ENCODE measurements around the gene TOX3. TPM values are rescaled to one million over a fixed set of nuclear protein-coding genes. Genes with fewer than 3 reads are reported as not detected.

TOX3 gene
- total RNA-seq, 1 donor from 2014 or later, result 8.5 TPM

GRCh38 chr16:52389045-52389444, 157.9 kb downstream of the TOX3 start:
- H3K36me3 Mint-ChIP-seq (ENCODE audit: low read depth, unreplicated experiment), result no peaks in the 10 kb centered on the region
- H3K9me3 Mint-ChIP-seq (ENCODE audit: unreplicated experiment), result no peaks in the 10 kb centered on the region
- DNase-seq (ENCODE audit: low spot score), result no peak
- no peaks in the 10 kb centered on the region for H3K4me1 Mint-ChIP-seq (ENCODE audit: unreplicated experiment)
- H3K27ac Mint-ChIP-seq (ENCODE audit: unreplicated experiment), result no peak overlapping the region
- peaks cover 2% of the 10 kb centered on the region for H3K27me3 Mint-ChIP-seq (ENCODE audit: unreplicated experiment)
- TF ChIP-seq CTCF (IDR thresholded peaks at IDR 0.05; ENCODE audit: unreplicated experiment), result no peak
- no peak overlapping the region for H3K4me3 Mint-ChIP-seq (ENCODE audit: unreplicated experiment)

All from endothelial cell (in vitro differentiated cells).